ENCODE results near the gene PDE11A.

The PDE11A gene

DNA sequence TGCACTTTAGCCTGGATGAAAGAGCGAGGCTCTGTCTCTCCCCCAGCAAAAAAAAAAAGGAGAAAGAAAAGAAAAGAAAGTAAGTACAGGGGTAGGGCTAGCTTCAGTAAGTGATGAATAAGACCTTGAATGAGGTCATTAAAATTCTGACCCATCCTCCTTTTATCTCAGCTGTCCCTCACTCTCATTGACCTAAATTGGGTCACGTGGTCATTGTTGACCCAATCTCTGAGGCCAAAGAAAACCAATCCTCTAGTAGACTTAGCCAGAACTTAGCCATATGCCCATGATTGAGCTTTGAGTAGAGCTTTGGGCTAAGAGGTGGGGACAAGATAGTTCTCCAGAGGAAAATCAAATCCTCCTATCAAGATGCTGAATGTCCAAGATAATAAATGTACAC is 149.3 kb downstream of the PDE11A start:
- no peak for DNase-seq (ENCODE audit: low read depth in 2 of 2)

DNA sequence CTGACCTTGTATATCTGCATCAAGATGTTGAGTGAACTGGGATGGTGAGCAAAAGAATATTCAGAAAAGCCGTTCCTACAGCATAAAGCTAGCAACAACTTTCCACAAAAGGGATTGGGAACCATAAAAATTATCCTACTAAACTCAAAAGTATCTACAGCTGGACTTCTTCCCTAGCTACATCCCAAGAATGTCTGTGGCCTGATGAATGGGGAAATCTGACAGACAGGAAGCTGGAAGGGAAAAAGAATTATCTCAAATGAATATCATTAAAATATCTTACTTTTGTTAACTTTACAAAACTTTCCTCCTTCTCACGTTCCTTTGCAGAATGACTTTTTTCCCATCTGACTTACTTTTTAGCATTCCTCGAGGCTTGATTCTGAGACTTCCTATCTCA is 150.9 kb downstream of the PDE11A start:
- no peak for DNase-seq (ENCODE audit: low read depth in 2 of 2)

DNA sequence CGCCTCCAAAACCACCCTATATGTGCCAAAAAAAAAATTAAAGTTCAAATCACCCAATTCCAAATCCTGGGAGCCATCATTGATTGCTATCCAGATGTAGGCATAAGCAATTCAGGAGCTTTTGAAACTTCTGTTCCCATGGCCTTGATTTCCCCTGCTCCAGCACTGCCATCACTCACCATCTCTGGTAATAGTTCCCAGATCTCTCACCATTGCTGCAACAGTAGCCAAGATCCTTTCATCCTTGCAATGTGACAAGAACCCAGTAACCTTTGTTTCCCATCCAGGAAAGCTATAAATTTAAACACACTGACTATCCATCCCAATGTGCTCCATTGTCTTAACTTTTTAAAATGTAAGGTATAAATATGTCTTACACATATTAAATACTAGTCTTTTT is 155.4 kb downstream of the PDE11A start:
- no peak for DNase-seq (ENCODE audit: low read depth in 2 of 2)

DNA sequence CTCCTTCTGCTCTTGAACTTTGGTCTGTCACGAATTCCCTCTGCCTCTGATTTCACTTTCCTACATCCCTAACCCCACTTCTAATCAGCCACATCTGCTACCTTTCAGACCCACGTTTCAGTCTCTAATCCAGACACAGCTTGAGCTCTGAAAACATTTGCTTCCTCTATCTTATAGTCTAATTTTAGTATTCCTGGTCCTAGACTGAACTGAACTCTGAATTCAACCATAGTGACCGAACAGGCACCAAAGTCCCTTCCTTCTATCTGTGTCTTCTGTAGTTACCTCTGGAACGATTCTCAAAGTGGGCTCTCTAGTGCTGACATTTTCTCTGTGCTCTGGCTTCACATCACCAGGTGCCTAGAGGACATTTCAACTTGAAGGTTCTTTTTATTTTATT is 156.2 kb downstream of the PDE11A start:
- no peak for DNase-seq (ENCODE audit: low read depth in 2 of 2)

DNA sequence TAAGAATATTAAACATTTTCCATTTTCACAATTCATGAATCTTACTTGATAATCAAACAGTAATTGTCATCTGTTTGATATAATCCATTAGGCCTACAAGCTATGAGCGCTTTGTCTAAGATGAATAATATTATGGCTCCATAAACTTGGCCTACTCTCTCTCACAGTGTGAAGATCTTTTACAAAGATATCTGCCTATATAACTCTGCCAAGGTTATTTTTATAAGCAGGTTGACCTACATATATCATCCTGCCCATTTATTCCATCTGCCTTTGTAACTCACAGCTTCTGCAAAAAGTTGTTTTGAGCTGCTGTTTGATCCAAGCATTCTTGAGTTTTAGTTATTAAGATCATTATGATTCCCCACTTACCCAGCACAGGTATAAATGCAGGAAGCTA is 158.3 kb downstream of the PDE11A start:
- DNase-seq (ENCODE audit: low read depth in 2 of 2), result no peak

DNA sequence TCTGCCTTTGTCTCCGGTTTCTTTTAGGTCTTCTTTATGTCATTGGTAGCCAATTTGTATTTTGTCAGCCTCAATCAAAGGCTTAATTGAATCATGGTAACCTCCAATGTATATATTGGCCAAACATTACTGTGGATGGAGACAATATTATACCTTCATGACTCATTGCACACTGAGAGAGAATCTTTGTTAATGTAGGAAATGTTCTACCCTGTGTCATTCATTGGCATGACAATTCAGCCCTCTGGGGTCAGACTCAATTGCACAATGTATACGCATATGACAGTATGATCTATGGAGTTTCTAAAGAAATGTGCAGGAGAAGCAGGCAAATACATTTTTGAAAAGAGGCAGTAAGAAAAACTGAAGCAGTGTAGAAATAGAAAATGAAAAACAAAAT is 162.6 kb downstream of the PDE11A start:
- DNase-seq (ENCODE audit: low read depth in 2 of 2), result no peak

DNA sequence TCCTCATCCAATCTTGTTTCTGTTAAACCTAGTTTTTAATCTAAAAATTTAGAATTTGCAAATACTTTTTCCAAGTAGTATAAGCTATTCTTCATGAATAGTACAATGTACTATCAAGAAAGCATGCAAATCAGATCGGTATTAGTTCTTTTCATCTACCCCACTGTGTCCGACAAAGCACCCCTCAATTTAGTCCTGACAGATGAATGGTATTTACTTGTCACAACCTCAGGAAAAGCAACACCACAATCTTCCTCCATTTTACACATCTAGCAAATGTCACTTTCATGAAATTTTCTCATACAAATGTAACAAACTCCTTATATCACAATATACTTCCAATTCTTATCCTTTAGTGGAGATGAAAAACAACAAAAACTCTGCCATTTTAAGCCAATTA is 163.8 kb downstream of the PDE11A start:
- DNase-seq (ENCODE audit: low read depth in 2 of 2), result no peak

DNA sequence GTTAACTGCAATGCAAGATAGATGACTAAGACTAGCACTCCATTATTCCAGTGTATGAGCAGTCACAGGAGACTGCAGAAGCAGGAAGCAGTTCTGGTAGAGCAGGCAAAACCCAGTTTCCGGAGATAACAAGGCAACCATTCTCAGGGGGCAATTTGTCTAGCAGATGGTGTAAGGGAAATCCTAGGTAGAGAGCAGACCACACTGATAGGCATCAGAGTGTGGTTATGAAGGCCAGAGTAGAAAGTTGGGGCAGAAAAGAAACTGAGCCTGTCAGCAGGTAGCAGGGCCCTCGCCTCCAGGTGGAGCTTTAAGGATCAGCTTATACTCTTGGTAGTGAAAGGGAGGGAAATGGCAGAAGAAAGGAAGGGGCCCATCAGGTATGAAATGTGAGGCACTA is 164.4 kb downstream of the PDE11A start:
- no peak for DNase-seq (ENCODE audit: low read depth in 2 of 2)

DNA sequence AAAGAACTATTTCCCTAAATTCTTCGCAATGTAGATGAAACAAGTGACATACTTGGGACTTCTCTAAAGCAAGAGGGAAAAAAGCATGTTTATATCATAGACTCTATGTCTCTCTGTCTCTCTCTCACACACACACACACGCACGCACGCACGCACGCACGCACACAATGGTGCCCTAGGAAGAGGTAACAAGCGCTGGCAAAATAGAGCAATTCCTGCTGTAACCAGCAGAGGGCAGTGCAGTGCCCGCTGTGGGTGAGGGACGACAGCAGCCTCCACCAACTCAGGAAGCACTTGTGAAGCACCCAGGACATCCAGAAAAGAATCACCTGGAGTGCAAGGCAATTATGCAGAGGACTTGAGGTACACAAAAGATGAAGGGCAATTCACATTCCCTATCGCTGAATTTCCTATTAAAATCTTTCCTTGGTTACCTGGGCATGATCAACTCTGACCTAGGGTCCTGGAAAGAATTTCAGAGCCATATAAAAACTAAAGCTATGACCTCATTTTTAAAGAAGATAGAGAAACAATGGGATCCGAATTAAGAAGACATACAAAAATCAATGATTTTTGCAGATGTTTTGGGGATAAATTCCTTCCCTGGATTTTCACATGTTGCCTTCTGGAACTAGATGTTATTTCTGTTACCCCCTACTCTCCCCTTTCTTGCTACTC is 166.4 kb downstream of the PDE11A start:
- DNase-seq (ENCODE audit: low read depth in 2 of 2), result peak in 1 of 2 donors; percentile 22

DNA sequence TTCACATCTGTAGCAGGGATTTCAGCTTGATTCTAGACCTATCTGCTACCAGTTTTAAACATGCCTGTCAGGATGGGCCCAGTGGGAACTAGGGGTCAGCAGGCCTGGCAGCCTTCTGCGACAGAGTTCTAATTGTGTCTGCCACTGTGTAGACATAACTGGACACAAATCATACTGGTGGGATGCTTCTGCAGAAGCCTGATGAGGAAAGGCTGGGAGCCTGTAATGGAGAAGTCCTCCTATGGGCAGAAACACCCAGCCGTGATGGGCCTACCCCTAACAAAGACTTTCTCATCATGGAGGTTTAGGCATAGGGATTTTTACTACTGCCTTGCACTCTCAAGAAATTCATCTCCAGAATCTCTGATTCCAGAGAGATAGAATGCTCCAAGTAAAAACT is 166.9 kb downstream of the PDE11A start:
- no peak for DNase-seq (ENCODE audit: low read depth in 2 of 2)

DNA sequence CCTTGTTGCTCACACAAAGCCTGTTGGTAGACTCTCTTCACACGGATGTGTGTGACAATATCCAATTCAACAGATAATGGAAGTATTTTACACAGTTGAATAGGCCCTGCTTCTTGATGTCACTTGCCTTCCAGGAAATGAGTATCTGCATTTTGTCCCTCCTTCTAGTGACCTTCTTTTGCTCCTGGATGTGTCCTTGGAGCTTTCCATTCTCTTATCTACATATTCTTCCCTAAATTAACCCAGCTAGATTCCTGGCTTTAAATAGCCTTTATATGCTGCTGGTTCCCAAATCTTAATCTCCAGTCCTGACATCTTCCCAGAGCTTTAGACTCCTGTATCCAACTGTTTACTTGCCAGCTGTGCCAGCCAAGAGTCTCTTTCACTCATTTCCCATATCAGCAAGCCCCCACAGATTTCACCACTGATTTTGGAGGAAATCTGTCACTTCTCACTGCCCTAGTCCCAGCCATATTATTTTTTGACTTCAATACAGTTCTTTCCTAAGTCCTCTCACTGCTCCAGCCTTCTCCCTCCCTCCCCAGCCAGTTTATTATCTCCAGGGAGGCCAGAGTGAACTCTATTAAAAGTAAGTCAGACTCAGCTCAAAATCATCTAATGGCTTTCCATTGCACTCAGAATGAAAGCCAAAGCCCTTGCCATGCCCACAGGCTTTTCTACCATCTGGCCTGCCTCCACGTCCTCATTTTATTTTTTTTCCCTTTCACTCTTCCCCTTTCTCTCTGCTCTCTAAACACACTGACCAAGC is 170.0 kb downstream of the PDE11A start:
- no peak for DNase-seq (ENCODE audit: low read depth in 2 of 2)

DNA sequence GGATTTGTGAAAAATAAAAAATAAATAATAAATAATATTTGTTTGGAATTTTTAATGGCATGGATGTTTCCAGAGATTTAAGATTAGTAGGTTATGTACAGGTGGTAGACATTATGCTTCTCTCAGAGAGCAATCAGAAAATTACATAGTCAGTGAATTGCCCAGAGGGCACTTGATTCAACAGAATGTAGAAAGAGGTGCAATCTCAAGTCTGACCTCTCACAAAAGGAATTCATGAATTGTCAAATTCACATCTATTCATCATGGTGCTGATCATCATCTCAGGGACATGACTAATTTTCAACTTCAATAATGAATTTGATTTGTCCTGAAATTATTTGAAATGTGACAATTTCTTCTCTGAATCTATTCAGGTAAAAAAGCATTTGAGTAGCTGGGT is 172.5 kb downstream of the PDE11A start:
- DNase-seq (ENCODE audit: low read depth in 2 of 2), result no peak

DNA sequence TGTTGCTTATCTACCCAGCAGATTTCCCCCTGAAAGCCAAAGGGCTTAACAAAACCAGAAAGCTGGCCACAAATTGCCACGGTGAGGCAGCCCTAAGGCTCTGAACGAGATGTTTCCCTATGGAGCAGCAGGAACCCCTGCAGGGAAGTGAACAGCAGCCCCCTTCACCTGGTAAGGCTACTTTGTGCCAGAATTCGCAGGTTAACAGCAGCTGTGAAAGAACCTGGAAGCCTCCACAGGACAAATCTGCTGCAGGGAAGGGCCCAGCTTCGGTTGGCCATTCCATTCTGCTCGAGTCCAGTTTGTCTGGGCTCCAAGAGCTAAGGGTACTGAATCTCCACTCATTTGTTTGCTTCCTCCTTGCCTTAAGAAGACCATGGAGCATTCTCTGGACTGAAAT is 175.3 kb downstream of the PDE11A start:
- no peak for DNase-seq (ENCODE audit: low read depth in 2 of 2)

DNA sequence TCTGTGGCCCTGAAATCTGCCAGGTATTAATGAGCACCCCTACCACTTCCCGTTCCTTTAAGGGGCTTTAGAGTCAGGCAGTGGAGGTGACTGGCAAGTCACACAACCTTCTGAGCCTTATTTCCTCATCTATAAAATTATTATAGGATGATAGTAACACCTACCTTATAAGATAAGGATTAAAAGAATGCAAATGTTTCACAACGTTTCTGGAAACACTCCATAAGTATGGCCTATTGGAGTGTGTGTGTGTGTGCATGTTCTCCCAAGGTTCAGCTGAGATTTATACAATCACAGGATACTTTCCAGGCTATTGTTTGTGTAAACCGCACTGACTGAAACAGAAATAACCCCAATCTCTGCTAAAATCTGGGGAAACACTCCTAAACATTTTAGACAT is 176.0 kb downstream of the PDE11A start:
- no peak for DNase-seq (ENCODE audit: low read depth in 2 of 2)

DNA sequence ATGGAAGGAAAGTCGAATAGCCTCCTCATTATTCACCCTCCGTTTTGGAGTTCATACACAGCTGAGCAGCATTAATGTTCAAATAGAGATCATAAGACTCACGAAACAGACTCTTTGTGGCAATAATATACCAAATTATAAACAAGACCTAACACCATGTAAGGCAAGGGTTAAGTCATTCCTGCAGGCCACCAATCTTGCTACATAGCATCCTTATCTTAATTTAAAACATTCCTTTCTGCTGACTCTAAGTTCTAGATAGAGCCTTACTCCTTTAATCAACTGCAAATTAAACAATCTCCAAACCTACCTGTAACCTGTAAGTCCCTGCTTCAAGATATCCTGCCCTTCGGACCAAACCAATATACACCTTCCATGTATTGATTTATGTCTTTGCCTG is 178.0 kb downstream of the PDE11A start:
- no peak for DNase-seq (ENCODE audit: low read depth in 2 of 2)

DNA sequence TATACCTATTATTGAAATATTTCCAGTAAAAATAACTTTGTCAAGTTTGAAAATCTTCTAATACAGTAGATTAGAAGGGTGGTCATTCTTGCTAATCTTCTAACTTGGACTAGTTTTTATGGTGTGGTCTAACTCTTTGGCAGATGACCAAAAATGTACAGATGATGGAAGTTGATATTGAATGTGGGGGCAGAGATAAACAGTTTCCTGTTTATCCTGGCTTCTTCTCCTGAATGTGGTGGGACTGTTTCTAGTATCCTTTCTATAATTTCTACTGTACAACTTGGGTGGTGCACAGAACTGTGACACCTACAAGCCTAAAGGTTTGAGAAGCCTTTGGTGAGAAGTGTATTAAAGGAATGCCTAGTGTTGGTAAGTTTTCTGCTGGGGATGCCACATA is 178.7 kb downstream of the PDE11A start:
- DNase-seq (ENCODE audit: low read depth in 2 of 2), result no peak

DNA sequence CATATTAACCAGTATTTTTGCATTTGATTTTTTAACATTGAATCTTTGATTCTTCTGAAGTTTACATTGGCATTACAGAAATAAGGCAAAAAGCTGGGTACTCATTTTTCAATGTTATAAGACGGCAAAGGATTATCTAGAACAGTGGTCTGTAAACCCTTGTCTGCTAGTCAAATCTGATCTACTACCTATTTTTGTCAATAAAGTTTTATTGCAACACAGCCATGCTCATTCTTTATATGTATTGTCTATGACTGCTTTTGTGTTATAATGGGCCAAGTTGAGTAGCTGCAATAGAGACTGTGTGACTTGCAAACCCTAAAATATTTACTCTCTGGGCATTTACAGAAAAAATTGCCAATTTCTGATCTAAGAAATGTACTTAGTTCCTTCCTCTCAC is 181.0 kb downstream of the PDE11A start:
- DNase-seq (ENCODE audit: low read depth in 2 of 2), result no peak

DNA sequence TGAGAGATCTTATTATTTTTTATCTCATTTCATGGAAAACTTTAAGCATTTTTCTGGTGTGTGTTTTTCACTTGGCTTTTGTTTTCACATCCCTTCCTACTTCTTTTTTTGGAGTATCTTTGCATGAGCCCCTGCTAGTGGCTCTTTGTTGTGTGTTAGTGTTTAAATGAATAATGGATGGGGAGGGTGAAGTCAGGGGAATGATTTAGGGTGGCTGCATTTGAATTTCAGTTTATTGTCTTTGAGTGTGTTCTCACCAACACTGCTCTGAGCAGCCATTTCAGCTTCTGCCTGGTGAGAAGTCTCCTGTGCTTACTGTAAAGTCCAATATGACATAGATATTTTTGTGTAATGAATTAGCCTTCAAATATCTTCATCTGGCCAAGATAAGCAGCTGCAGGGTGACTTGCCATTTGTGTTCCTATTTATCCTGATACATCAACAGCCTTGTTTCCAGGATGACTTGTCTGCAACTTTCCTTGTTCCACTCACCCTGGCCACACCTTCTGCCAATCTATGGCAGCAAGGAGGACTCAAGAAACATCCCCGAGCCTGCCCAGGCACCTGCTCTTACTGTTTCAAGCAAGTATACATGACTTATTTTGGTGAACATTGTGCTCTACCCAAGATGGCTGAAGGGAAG is 182.6 kb downstream of the PDE11A start:
- no peak for DNase-seq (ENCODE audit: low read depth in 2 of 2)

DNA sequence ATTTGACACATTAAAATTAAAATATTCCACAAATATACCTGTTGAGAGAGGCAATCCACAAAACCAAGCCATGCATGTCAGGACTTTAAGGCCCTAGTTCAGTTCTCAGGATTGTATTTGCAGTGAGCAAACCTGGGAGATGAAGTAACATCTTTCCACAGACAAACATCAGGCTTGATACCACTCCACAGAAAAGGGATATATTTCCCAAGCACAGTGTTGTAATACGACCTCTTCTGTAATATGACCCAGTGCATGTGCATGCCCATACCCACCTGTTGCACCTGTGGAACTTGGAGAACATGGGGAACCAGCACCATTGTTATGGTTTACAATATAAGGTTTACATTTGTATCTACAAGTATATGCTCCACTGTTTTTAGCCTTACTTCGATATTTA is 184.0 kb downstream of the PDE11A start:
- no peak for DNase-seq (ENCODE audit: low read depth in 2 of 2)

DNA sequence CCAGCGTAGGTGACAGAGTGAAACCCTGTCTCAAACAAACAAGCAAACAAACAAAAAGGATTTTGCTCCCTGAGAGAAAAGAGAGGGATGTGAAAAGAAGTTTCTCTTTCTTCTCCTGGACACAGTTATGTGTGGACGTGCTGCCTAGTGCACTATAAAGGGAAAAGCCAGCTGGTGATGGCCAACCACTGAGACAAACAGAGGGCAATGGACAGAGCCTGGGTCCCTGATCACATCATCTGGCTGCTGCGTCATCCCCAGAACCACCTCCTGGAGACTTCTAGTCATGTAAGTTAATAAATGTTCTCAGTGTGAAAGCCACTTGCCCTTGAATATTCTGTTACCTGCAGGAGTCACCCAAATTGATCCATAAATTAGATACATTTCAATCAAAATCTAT is 184.9 kb downstream of the PDE11A start:
- DNase-seq (ENCODE audit: low read depth in 2 of 2), result no peak

DNA sequence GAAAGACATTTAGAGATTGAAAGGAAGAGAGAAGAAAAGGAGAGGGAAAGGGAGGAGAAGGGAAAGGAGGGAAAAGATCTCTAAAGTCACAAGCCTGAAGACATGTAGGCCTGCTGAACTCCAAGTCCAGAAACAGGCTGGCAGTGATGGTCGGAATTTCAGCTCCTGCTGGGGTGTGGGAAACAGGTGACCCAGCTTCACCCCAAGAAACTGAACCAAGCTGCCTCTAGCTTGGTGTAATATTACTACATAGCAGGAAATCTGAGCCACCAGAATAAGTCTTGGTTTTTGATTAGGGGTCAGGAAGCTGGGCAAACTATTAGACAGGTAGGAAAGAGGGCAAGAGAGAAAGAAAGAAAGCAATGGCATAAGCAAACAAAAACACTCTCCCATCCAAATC is 185.8 kb downstream of the PDE11A start:
- DNase-seq (ENCODE audit: low read depth in 2 of 2), result no peak

DNA sequence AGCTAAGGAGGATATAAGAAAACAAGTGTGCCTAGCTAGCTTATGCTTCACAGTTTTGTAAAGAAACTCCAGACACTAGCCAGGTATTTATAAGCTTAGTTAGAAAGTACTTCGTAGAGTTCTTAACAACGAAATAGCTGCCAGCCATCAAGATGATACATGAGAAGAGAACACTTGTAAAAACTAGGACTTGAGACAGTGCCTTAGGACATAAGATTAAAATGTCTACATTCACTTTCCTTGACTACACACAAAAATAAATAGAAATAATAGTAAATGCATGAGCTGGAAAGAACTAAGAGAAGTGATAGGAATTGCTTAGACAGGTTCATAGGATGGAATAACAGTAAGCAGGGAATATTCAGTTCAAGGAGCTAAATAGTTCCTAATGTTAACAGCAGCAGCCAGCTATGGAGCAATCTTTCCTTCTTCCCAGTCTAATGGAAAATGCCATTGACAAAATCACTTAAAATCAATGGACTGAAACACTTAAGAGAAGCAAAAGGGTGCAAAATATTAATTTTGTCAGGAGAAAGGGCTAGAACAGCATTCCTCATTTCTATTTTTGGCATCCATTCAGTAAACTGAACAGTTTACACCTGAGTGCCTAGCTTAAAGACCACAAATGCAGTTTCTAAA is 186.6 kb downstream of the PDE11A start:
- no peak for DNase-seq (ENCODE audit: low read depth in 2 of 2)

DNA sequence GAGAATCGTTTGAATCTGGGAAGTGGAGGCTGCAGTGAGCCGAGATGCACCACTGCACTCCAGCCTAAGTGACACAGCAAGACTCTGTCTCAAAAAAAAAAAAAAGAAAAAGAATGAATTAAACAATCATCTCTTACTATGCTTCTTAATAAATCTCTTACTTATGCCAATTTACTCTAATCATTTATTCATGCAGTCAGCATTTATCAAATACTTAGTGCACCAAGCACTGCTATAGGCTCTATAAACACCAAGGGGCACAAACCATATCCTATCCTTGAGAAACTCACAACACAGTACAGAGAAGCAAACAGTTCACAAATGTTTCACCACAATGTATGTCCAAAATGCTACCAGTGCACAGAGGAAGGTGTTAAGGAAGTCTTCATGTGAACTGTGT is 189.4 kb downstream of the PDE11A start:
- DNase-seq (ENCODE audit: low read depth in 2 of 2), result no peak

Data from stimulated activated CD4-positive, alpha-beta T cell treated with anti-CD3 and anti-CD28 coated beads, Interleukin-1b, Interleukin-23, amount 100 ng/mL, for 1 hour (primary cell).